Gastrocnemius medialis (tissue), 4 donors: ENCODE measurements around the gene MRPS18C.

Source experiments
- POLR2A ChIP-seq, 2 donors: fragments of 450-650 bp; IDR thresholded peaks; one replicate each; pipeline ENCODE4 v1.6.1; 2017; ENCODE audit warnings: antibody characterized with exemption in 2 of 2, mild to moderate bottlenecking in 2 of 2, moderate library complexity in 2 of 2
- TF ChIP-seq, protein P1 (sequence below), 5 experiments: fragments of 450-650 bp in 3 of 5; fragments of 200-600 bp in 2 of 5; sonication (generic) in 2 of 5; IDR thresholded peaks in 4 of 5; conservative IDR thresholded peaks in 1 of 5; 1 replicate in 4 of 5; 2 replicates in 1 of 5; pipeline ENCODE4 v1.5.1; 2016 to 2019; ENCODE audit warnings: antibody characterized with exemption in 5 of 5, mild to moderate bottlenecking in 3 of 5, moderate library complexity in 3 of 5

DNA sequence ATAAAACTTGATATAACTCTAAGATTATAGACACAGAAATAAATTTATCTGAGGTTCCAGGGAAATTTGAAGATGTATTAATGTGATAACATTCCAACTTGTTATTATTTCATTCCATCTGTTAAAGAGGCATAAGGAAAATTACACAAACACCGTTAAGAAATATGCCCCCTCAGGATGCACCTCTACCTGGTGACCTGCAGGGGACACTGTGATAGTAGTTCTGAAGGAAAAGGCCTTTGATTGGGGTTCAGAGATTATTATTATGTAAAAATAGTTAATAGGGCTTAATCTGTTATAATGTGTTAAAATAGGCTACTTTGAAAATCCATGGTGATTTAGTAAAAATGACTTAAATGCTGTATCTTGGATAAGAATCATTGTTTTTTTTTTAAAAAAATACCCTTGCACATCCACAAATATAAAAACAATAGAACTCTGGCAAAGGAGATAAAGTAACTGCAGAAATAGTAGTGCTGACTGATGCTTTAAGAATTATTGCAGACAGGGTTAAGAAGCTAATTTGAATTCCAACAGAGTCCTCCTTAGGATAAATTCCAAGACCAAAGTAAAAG is 35.1 kb downstream of the MRPS18C start:
- TF ChIP-seq, protein P1, sequence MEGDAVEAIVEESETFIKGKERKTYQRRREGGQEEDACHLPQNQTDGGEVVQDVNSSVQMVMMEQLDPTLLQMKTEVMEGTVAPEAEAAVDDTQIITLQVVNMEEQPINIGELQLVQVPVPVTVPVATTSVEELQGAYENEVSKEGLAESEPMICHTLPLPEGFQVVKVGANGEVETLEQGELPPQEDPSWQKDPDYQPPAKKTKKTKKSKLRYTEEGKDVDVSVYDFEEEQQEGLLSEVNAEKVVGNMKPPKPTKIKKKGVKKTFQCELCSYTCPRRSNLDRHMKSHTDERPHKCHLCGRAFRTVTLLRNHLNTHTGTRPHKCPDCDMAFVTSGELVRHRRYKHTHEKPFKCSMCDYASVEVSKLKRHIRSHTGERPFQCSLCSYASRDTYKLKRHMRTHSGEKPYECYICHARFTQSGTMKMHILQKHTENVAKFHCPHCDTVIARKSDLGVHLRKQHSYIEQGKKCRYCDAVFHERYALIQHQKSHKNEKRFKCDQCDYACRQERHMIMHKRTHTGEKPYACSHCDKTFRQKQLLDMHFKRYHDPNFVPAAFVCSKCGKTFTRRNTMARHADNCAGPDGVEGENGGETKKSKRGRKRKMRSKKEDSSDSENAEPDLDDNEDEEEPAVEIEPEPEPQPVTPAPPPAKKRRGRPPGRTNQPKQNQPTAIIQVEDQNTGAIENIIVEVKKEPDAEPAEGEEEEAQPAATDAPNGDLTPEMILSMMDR (IDR thresholded peaks at IDR 0.05 in 4 of 5, conservative IDR thresholded peaks at IDR 0.05 in 1 of 5), result peak; percentile 25 to 62 (median 38)
- TF ChIP-seq POLR2A (IDR thresholded peaks at IDR 0.05), result no peak
